ENCODE data around the gene IGFLR1. TPM values are rescaled to one million over a fixed set of nuclear protein-coding genes. Genes with fewer than 3 reads are reported as not detected.

Gene IGFLR1
- total RNA-seq, 1 experiment from 2014 or later = 4.9 TPM

GRCh38 chr19:35775298-35776101 lies 33.2 kb upstream of the IGFLR1 start, which contains the start of gene ARHGAP33:
ARHGAP33 (plus strand) TSS chr19:35775564; CDS start chr19:35775659, 95 bp downstream.
- H3K36me3 ChIP-seq (ENCODE audit: insufficient read depth, low read length, poor library complexity, severe bottlenecking) = peaks cover 16% of the 10 kb centered on the region
- peak within 1 kb of the TSS; percentile 37 for H3K27ac ChIP-seq (ENCODE audit: low read depth, low read length, poor library complexity, severe bottlenecking)
- no TSS peak for BruUV-seq (replicated peaks)
- H3K27me3 ChIP-seq (replicated peaks; ENCODE audit: insufficient read depth, low read depth, low read length, poor library complexity) = no peaks in the 10 kb centered on the region
- peak; percentile 99 for DNase-seq (ENCODE audit: low spot score)
- peaks cover 13% of the 10 kb centered on the region for H3K4me1 ChIP-seq (ENCODE audit: insufficient read depth, low read length, poor library complexity, severe bottlenecking)
- intact Hi-C loops (cut with micrococcal nuclease; ENCODE audit: unreplicated experiment) = no loop called here
- H3K9me3 ChIP-seq (ENCODE audit: low read depth, low read length, poor library complexity, severe bottlenecking) = no peaks in the 10 kb centered on the region
- peak within 1 kb of the TSS; percentile 81 for H3K4me3 ChIP-seq (ENCODE audit: low read depth, low read length, poor library complexity, severe bottlenecking)
- TF ChIP-seq, protein P1, sequence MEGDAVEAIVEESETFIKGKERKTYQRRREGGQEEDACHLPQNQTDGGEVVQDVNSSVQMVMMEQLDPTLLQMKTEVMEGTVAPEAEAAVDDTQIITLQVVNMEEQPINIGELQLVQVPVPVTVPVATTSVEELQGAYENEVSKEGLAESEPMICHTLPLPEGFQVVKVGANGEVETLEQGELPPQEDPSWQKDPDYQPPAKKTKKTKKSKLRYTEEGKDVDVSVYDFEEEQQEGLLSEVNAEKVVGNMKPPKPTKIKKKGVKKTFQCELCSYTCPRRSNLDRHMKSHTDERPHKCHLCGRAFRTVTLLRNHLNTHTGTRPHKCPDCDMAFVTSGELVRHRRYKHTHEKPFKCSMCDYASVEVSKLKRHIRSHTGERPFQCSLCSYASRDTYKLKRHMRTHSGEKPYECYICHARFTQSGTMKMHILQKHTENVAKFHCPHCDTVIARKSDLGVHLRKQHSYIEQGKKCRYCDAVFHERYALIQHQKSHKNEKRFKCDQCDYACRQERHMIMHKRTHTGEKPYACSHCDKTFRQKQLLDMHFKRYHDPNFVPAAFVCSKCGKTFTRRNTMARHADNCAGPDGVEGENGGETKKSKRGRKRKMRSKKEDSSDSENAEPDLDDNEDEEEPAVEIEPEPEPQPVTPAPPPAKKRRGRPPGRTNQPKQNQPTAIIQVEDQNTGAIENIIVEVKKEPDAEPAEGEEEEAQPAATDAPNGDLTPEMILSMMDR (conservative IDR thresholded peaks at IDR 0.05; ENCODE audit: low read depth, low read length) = no peak
- no peak for TF ChIP-seq EZH2 (IDR thresholded peaks at IDR 0.05; ENCODE audit: borderline replicate concordance, low read depth, low read length, poor library complexity, severe bottlenecking)
- POLR2A ChIA-PET (ENCODE audit: low non-redundant PET) = no interaction called here
- CTCF ChIA-PET = no interaction called here

DNA sequence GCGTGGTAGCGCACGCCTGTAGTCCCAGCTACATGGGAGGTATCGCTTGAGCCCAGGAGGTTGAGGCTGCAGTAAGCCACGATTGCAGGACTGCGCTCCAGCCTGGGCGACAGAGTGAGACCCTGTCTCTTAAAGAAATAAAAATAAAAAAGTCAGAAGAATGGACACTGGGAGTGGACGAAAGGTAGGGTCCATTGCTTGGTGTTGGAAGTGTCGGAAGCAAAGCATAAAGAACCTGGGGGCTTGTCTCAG lies 32.7 kb upstream of the IGFLR1 start:
- H3K4me3 ChIP-seq (ENCODE audit: low read depth, low read length, poor library complexity, severe bottlenecking) = peak overlapping the region; percentile 81
- CTCF ChIA-PET = no interaction called here
- BruUV-seq (replicated peaks) = no TSS peak
- POLR2A ChIA-PET (ENCODE audit: low non-redundant PET) = no interaction called here
- no peaks in the 10 kb centered on the region for H3K27me3 ChIP-seq (replicated peaks; ENCODE audit: insufficient read depth, low read depth, low read length, poor library complexity)
- DNase-seq (ENCODE audit: low spot score) = no peak
- H3K36me3 ChIP-seq (ENCODE audit: insufficient read depth, low read length, poor library complexity, severe bottlenecking) = peaks cover 16% of the 10 kb centered on the region
- intact Hi-C loops (cut with micrococcal nuclease; ENCODE audit: unreplicated experiment) = no loop called here
- no peak overlapping the region for H3K27ac ChIP-seq (ENCODE audit: low read depth, low read length, poor library complexity, severe bottlenecking)
- peaks cover 13% of the 10 kb centered on the region for H3K4me1 ChIP-seq (ENCODE audit: insufficient read depth, low read length, poor library complexity, severe bottlenecking)
- no peaks in the 10 kb centered on the region for H3K9me3 ChIP-seq (ENCODE audit: low read depth, low read length, poor library complexity, severe bottlenecking)
- TF ChIP-seq, protein P1 (conservative IDR thresholded peaks at IDR 0.05; ENCODE audit: low read depth, low read length) = no peak
- no peak for TF ChIP-seq EZH2 (IDR thresholded peaks at IDR 0.05; ENCODE audit: borderline replicate concordance, low read depth, low read length, poor library complexity, severe bottlenecking)

GRCh38 chr19:35774274-35775045 lies 32.2 kb upstream of the IGFLR1 start:
- Histone ChIP-seq H3K9me3 (ENCODE audit: low read depth, low read length, poor library complexity, severe bottlenecking) (no peaks in the 10 kb centered on the region), H3K27me3 (replicated peaks; ENCODE audit: insufficient read depth, low read depth, low read length, poor library complexity) (no peaks in the 10 kb centered on the region), H3K27ac (ENCODE audit: low read depth, low read length, poor library complexity, severe bottlenecking) (no peak overlapping the region), H3K4me1 (ENCODE audit: insufficient read depth, low read length, poor library complexity, severe bottlenecking) (peaks cover 13% of the 10 kb centered on the region), H3K36me3 (ENCODE audit: insufficient read depth, low read length, poor library complexity, severe bottlenecking) (peaks cover 16% of the 10 kb centered on the region), H3K4me3 (ENCODE audit: low read depth, low read length, poor library complexity, severe bottlenecking) (peak overlapping the region; percentile 81)
- no peak for DNase-seq (ENCODE audit: low spot score)
- TF ChIP-seq, protein P1 (conservative IDR thresholded peaks at IDR 0.05; ENCODE audit: low read depth, low read length) = no peak
- TF ChIP-seq EZH2 (IDR thresholded peaks at IDR 0.05; ENCODE audit: borderline replicate concordance, low read depth, low read length, poor library complexity, severe bottlenecking) = no peak
- intact Hi-C loops (cut with micrococcal nuclease; ENCODE audit: unreplicated experiment) = no loop called here
- ChIA-PET POLR2A (ENCODE audit: low non-redundant PET) (no interaction called here), CTCF (no interaction called here)
- no TSS peak for BruUV-seq (replicated peaks)
